ENCODE data around the gene SBSN. TPM values are rescaled to one million over a fixed set of nuclear protein-coding genes. Genes with fewer than 3 reads are reported as not detected.

SBSN gene
- total RNA-seq, 1 donor from 2014 or later = 0.29 TPM

- H3K27me3 Mint-ChIP-seq (ENCODE audit: unreplicated experiment) = peaks cover 9% of the 10 kb centered on the region
- no peaks in the 10 kb centered on the region for H3K4me1 Mint-ChIP-seq (ENCODE audit: low read depth, unreplicated experiment)
- H3K27ac Mint-ChIP-seq (ENCODE audit: unreplicated experiment) = no peak overlapping the region
- no peak for TF ChIP-seq CTCF (IDR thresholded peaks at IDR 0.05; ENCODE audit: partially characterized antibody, unreplicated experiment)
- H3K4me3 Mint-ChIP-seq (ENCODE audit: unreplicated experiment) = no peak overlapping the region
- H3K36me3 Mint-ChIP-seq (ENCODE audit: unreplicated experiment) = peaks cover 5% of the 10 kb centered on the region
- DNase-seq = no peak
- H3K9me3 Mint-ChIP-seq (ENCODE audit: unreplicated experiment) = peaks cover 1% of the 10 kb centered on the region
These were observed 3.8 kb downstream of the SBSN start for GRCh38 chr19:35524181-35524837.

DNA sequence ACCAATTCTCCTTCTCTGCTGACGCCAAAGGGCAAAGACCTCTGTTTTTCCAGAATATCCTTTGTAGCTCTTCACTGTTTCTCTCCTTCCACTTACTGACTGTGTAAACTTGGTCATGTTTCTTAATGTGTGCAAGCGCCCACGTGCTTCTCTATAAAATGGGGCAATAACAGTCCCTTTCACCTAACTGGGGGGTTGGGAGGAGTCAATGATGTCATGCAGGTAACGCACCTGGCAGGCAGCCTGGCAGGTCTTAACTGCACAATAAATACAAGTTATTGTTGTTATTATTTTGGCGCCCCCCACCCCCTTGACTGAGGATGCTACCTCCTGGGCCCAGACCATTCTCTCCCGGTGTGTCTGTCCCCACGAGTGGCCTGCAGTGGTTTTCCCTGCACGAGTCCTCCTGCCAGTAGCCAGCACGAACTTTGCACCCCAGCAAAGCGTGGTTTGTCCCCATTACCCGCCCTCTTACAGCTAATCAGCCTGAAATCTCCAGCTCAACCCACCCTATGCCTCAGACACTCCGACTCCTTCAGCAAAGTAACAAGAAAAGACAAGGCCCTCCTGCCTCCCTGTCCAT lies 5.3 kb downstream of the SBSN start:
- Mint-ChIP-seq H3K9me3 (ENCODE audit: unreplicated experiment) (peaks cover 1% of the 10 kb centered on the region), H3K27me3 (ENCODE audit: unreplicated experiment) (peaks cover 4% of the 10 kb centered on the region), H3K4me1 (ENCODE audit: low read depth, unreplicated experiment) (no peaks in the 10 kb centered on the region), H3K4me3 (ENCODE audit: unreplicated experiment) (no peak overlapping the region), H3K27ac (ENCODE audit: unreplicated experiment) (no peak overlapping the region), H3K36me3 (ENCODE audit: unreplicated experiment) (no peaks in the 10 kb centered on the region)
- DNase-seq = no peak
- TF ChIP-seq CTCF (IDR thresholded peaks at IDR 0.05; ENCODE audit: partially characterized antibody, unreplicated experiment) = no peak

- TF ChIP-seq CTCF (IDR thresholded peaks at IDR 0.05; ENCODE audit: partially characterized antibody, unreplicated experiment) = no peak
- no peaks in the 10 kb centered on the region for H3K36me3 Mint-ChIP-seq (ENCODE audit: unreplicated experiment)
- H3K27ac Mint-ChIP-seq (ENCODE audit: unreplicated experiment) = no peak overlapping the region
- H3K27me3 Mint-ChIP-seq (ENCODE audit: unreplicated experiment) = peaks cover 7% of the 10 kb centered on the region
- no peak for DNase-seq
- no peak overlapping the region for H3K4me3 Mint-ChIP-seq (ENCODE audit: unreplicated experiment)
- H3K9me3 Mint-ChIP-seq (ENCODE audit: unreplicated experiment) = peaks cover 5% of the 10 kb centered on the region
- H3K4me1 Mint-ChIP-seq (ENCODE audit: low read depth, unreplicated experiment) = no peaks in the 10 kb centered on the region
These were observed 6.9 kb downstream of the SBSN start for GRCh38 chr19:35521124-35521743.

DNA sequence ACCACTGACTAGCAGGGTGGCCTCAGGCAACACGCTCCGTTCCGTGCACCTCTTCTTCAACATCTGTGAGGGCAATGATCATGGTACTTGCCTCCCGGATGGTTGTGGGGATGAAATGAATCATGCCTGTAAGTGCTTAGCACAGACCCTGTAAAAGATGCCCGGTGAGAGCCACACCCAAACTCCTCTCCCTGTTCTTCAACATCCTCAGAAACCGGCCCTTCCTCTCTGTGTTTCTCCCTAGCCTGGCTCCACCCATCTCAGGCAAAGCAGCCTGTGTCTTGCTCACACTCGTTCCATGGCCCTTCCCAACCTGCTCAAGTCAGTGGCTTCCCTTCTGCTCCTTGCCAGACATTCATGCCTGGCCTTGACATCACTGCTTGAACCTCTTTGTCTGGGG lies 8.8 kb downstream of the SBSN start:
- peaks cover 10% of the 10 kb centered on the region for H3K27me3 Mint-ChIP-seq (ENCODE audit: unreplicated experiment)
- H3K9me3 Mint-ChIP-seq (ENCODE audit: unreplicated experiment) = peaks cover 6% of the 10 kb centered on the region
- no peak for TF ChIP-seq CTCF (IDR thresholded peaks at IDR 0.05; ENCODE audit: partially characterized antibody, unreplicated experiment)
- no peak overlapping the region for H3K27ac Mint-ChIP-seq (ENCODE audit: unreplicated experiment)
- H3K4me3 Mint-ChIP-seq (ENCODE audit: unreplicated experiment) = no peak overlapping the region
- H3K4me1 Mint-ChIP-seq (ENCODE audit: low read depth, unreplicated experiment) = no peaks in the 10 kb centered on the region
- H3K36me3 Mint-ChIP-seq (ENCODE audit: unreplicated experiment) = no peaks in the 10 kb centered on the region
- no peak for DNase-seq

DNA sequence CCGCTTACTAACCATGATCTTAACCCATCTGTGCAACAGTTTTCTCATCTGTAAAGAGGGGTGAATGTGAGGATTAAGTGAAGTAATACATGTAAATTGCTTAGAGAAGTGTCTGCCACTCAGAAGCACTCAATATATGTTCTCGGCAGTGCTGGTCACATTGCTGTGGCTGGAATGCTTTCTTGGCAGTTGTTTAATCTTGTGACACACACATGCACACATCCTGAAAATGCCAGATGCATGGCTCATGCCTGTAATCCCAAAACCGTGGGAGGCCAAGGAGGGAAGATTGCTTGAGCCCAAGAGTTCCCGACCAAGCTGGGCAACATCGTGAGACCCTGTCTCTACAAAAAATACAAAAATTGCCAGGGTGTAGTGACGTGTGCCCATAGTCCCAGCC lies 9.8 kb downstream of the SBSN start:
- H3K4me1 Mint-ChIP-seq (ENCODE audit: low read depth, unreplicated experiment) = no peaks in the 10 kb centered on the region
- no peak for TF ChIP-seq CTCF (IDR thresholded peaks at IDR 0.05; ENCODE audit: partially characterized antibody, unreplicated experiment)
- DNase-seq = no peak
- peaks cover 10% of the 10 kb centered on the region for H3K27me3 Mint-ChIP-seq (ENCODE audit: unreplicated experiment)
- no peaks in the 10 kb centered on the region for H3K36me3 Mint-ChIP-seq (ENCODE audit: unreplicated experiment)
- H3K4me3 Mint-ChIP-seq (ENCODE audit: unreplicated experiment) = no peak overlapping the region
- H3K27ac Mint-ChIP-seq (ENCODE audit: unreplicated experiment) = no peak overlapping the region
- peaks cover 6% of the 10 kb centered on the region for H3K9me3 Mint-ChIP-seq (ENCODE audit: unreplicated experiment)
